WERI-Rb-1 (cell line): ENCODE data around the gene OR10G7.

Experiments
- DNase-seq: peaks from one replicate; pipeline ENCODE4 v3.0.0-alpha.2; 2020
- H3K27ac ChIP-seq: fragments of 250-450 bp; sonication (Bioruptor Pico); 2 replicates; pipeline ENCODE4 v1.5.1; 2020; ENCODE audit warnings: mild to moderate bottlenecking, moderate library complexity
- H3K27me3 ChIP-seq: fragments of 250-450 bp; sonication (Bioruptor Pico); 2 replicates; pipeline ENCODE4 v1.5.1; 2021; ENCODE audit warnings: mild to moderate bottlenecking, low read depth, moderate library complexity; ENCODE audit not compliant: insufficient read depth, severe bottlenecking
- H3K36me3 ChIP-seq: fragments of 250-450 bp; sonication (Bioruptor Pico); 2 replicates; pipeline ENCODE4 v1.5.1; 2020; ENCODE audit warnings: mild to moderate bottlenecking, moderate library complexity
- H3K4me3 ChIP-seq: 2 replicates; pipeline ENCODE4 v1.5.1; 2011; ENCODE audit warnings: low read depth, mild to moderate bottlenecking, control low read depth, low read length
- H3K9me3 ChIP-seq: fragments of 250-450 bp; sonication (Bioruptor Pico); 2 replicates; pipeline ENCODE4 v1.5.1; 2021; ENCODE audit warnings: mild to moderate bottlenecking, moderate library complexity; ENCODE audit not compliant: severe bottlenecking
- CTCF ChIP-seq: IDR thresholded peaks from 2 replicates; pipeline ENCODE4 v1.5.1; 2011; ENCODE audit warnings: low read depth, mild to moderate bottlenecking, control low read depth, inconsistent platforms, low read length

Gene OR10G7

GRCh38 chr11:124041254-124041653 is at the start of gene OR10G7:
OR10G7 (minus strand) TSS chr11:124041325; CDS start chr11:124039001, 2,324 bp downstream.
- Histone ChIP-seq H3K9me3 (no peaks in the 10 kb centered on the region), H3K27me3 (no peaks in the 10 kb centered on the region), H3K4me3 (no peak within 1 kb of the TSS), H3K36me3 (no peaks in the 10 kb centered on the region), H3K27ac (no peak within 1 kb of the TSS)
- TF ChIP-seq CTCF: no peak
- DNase-seq: no peak

- no peak overlapping the region for H3K4me3 ChIP-seq
- DNase-seq: peak; percentile 18
- no peak overlapping the region for H3K27ac ChIP-seq
- H3K36me3 ChIP-seq: no peaks in the 10 kb centered on the region
- no peak for TF ChIP-seq CTCF
- H3K9me3 ChIP-seq: no peaks in the 10 kb centered on the region
- H3K27me3 ChIP-seq: no peaks in the 10 kb centered on the region
These were observed 45.1 kb upstream of the OR10G7 start for GRCh38 chr11:124085997-124086846.

GRCh38 chr11:124085583-124085982 is 44.5 kb upstream of the OR10G7 start:
- Histone ChIP-seq H3K27ac (no peak overlapping the region), H3K4me3 (no peak overlapping the region), H3K27me3 (no peaks in the 10 kb centered on the region), H3K9me3 (no peaks in the 10 kb centered on the region), H3K36me3 (no peaks in the 10 kb centered on the region)
- no peak for TF ChIP-seq CTCF
- no peak for DNase-seq

- TF ChIP-seq CTCF: no peak
- H3K27ac ChIP-seq: no peak overlapping the region
- DNase-seq: no peak
- H3K27me3 ChIP-seq: no peaks in the 10 kb centered on the region
- no peaks in the 10 kb centered on the region for H3K9me3 ChIP-seq
- no peak overlapping the region for H3K4me3 ChIP-seq
- H3K36me3 ChIP-seq: no peaks in the 10 kb centered on the region
These were observed 41.2 kb upstream of the OR10G7 start for GRCh38 chr11:124082371-124082770.

- no peaks in the 10 kb centered on the region for H3K27me3 ChIP-seq
- no peaks in the 10 kb centered on the region for H3K36me3 ChIP-seq
- DNase-seq: no peak
- H3K9me3 ChIP-seq: no peaks in the 10 kb centered on the region
- H3K4me3 ChIP-seq: no peak overlapping the region
- TF ChIP-seq CTCF: no peak
- H3K27ac ChIP-seq: no peak overlapping the region
These were observed 40.4 kb upstream of the OR10G7 start for GRCh38 chr11:124081483-124081882.
